Left renal cortex interstitium (tissue), 4 donors: Measurements from ENCODE around the gene HTT-AS. TPM values are rescaled to one million over a fixed set of nuclear protein-coding genes. Genes with fewer than 3 reads are reported as not detected.

ENCODE experiments used
- DNase-seq, 4 donors: peaks; one replicate each; pipeline ENCODE4 v3.0.0-alpha.2; 2013; ENCODE audit warnings: low read depth in 4 of 4, low spot score in 2 of 4, missing footprints in 1 of 4
- polyA plus RNA-seq, 4 donors: library from polyadenylated mRNA; unstranded; fragments of 120-200 nt; gene quantifications; one replicate each; pipeline ENCODE4 v1.2.1, GENCODE V29; 2013; ENCODE audit not compliant: insufficient read length in 4 of 4

Gene HTT-AS
- polyA plus RNA-seq, 4 donors: not detected

- DNase-seq: no peak
Measured at GRCh38 chr4:3031357-3032082, 42.8 kb downstream of the HTT-AS start.

GRCh38 chr4:3030566-3031356 lies 43.6 kb downstream of the HTT-AS start:
- no peak for DNase-seq

DNA sequence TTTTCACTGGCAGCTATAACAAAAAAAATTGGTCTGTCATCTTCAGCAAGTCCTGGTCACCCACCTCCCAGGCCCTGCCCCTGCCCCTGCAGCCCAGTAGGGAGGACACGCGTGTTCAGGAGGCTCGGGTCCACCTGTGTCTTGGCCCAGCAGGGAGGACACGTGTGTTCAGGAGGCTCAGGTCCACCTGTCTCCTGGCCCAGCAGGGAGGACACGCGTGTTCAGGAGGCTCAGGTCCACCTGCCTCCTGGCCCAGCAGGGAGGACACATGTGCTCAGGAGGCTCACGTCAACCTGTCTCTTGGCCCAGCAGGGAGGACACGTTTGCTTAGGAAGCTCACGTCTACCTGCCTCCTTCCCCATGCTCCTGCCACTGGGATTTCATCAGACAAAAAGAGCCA lies 44.9 kb downstream of the HTT-AS start:
- DNase-seq: no peak

GRCh38 chr4:3026540-3026939 lies 47.8 kb downstream of the HTT-AS start:
- no peak for DNase-seq

GRCh38 chr4:3025881-3026280 lies 48.5 kb downstream of the HTT-AS start:
- no peak for DNase-seq

- DNase-seq: no peak
Measured at GRCh38 chr4:3022651-3023050, 51.7 kb downstream of the HTT-AS start.

- no peak for DNase-seq
Measured at GRCh38 chr4:3022112-3022511, 52.2 kb downstream of the HTT-AS start.

GRCh38 chr4:3021627-3022026 lies 52.7 kb downstream of the HTT-AS start:
- DNase-seq: no peak

DNA sequence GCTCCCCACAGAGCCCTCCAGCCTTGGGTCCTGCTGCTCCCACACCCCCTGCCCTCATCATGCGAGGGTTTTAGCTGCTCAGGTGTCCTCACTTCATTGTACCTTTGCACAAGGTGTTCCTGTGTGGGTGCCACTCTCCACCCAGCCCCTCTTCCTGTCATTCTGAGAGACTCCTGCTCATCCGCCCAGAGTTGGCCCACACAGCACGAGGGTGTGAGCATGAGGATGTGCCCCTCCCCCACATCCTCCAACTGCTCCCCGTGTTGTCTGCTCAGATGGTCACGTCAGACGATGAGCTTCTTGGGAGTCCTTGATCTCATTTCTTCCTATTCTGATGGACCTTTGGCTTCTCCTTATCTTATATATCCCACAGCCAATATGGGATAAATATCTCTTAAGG lies 53.2 kb downstream of the HTT-AS start:
- DNase-seq: no peak

- no peak for DNase-seq
Measured at GRCh38 chr4:3019145-3019846, 55.0 kb downstream of the HTT-AS start.

DNA sequence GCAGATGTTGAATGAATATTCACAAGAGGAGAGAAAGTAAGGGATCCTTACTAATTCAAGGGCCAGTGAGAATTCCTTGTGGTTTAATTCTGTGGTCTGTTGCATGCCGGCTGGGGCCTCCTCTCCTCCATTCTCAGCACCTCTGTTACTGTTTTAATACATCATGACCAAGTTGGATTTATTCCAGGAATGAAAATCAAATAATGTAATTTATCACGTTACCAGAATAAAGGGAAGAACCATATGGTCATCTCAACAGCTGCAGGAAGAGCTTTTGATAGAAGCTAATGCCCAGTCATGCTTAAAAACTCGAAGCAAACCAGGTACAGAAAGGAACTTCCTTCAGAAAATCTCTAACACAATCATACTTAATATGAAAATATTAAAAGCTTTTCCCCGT lies 56.8 kb downstream of the HTT-AS start:
- DNase-seq: no peak

GRCh38 chr4:3016961-3017360 lies 57.4 kb downstream of the HTT-AS start:
- DNase-seq: no peak

DNA sequence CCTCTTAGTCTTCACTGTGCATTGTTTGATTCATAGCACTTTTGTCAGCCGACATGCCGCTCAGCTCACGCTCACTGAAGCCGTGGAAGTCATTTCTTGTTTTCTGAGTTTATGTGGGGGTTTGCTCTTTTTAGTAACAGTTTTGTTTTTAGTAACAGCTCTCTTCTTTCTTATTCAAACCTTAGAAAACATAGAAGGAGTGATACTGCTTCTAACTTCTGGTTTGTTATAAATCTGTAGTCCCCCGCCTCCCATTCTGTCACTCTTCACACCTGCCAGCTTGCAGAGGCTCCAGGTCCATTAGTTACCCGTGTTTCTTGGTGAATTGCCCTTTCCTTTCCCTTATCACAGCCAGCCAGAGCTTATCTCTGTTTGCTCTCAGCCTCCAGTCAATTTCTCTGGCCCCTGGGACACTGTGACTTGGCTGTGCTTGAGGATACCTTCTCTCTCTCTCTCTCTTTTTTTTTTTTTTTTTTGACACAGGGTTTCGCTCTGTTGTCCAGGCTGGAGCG lies 60.4 kb downstream of the HTT-AS start:
- no peak for DNase-seq

Other genes starting within 250 kb of the HTT-AS start
- gene ADD1, start 230.7 kb downstream of the HTT-AS start, polyA plus RNA-seq: 100 to 1,000 TPM; 233 to 278 (median 262) TPM
- gene NOP14, start 111.1 kb downstream of the HTT-AS start, polyA plus RNA-seq: 10 to 100 TPM; 28.6 to 31.9 (median 29.3) TPM
- 10 to 100 TPM in 1 of 4 donors, 1 to 10 TPM in 3; 7.6 to 12.1 (median 8.9) TPM for gene GRK4, start 111.0 kb downstream of the HTT-AS start, polyA plus RNA-seq
- gene HTT, start 143 bp upstream of the HTT-AS start, polyA plus RNA-seq: 10 to 100 TPM; 28.6 to 41.3 (median 33.3) TPM
- gene MSANTD1, start 174.6 kb upstream of the HTT-AS start, polyA plus RNA-seq: 1 to 10 TPM in 1 of 4 donors, under 1 TPM in 3; 0.21 to 1.2 (median 0.60) TPM
- 10 to 100 TPM; 31.4 to 64.4 (median 50.5) TPM for gene RGS12, start 218.5 kb upstream of the HTT-AS start, polyA plus RNA-seq